H9 (cell line): ENCODE data around the gene CNTD1. TPM values are rescaled to one million over a fixed set of nuclear protein-coding genes. Genes with fewer than 3 reads are reported as not detected.

Experiments used
- DNase-seq: peaks from one replicate; pipeline ENCODE4 v3.0.0-alpha.2; 2017
- H2AFZ ChIP-seq: one replicate; pipeline ENCODE4 v1.6.1; 2013; ENCODE audit warnings: mild to moderate bottlenecking, low read length, control low read depth, moderate library complexity
- H2AK5ac ChIP-seq: 2 replicates; pipeline ENCODE4 v1.6.1; 2013; ENCODE audit warnings: low read length, control low read depth, mixed read lengths; ENCODE audit not compliant: insufficient read length
- H2BK120ac ChIP-seq: one replicate; pipeline ENCODE4 v1.6.1; 2013; ENCODE audit warnings: low read depth, mild to moderate bottlenecking, low read length, control low read depth, inconsistent platforms; ENCODE audit not compliant: poor library complexity, severe bottlenecking
- H2BK12ac ChIP-seq: 2 replicates; pipeline ENCODE4 v1.6.1; 2013; ENCODE audit warnings: low read length, control low read depth, mixed read lengths, low read depth; ENCODE audit not compliant: insufficient read length
- H2BK15ac ChIP-seq: 2 replicates; pipeline ENCODE4 v1.6.1; 2013; ENCODE audit warnings: low read depth, low read length, control low read depth
- H2BK20ac ChIP-seq: one replicate; pipeline ENCODE4 v1.6.1; 2013; ENCODE audit warnings: low read depth, mild to moderate bottlenecking, low read length, control low read depth, inconsistent platforms; ENCODE audit not compliant: poor library complexity, severe bottlenecking
- H2BK5ac ChIP-seq: 2 replicates; pipeline ENCODE4 v1.6.1; 2013; ENCODE audit warnings: low read length, control low read depth, mixed read lengths; ENCODE audit not compliant: insufficient read length
- H3K14ac ChIP-seq: 2 replicates; pipeline ENCODE4 v1.6.1; 2013; ENCODE audit warnings: low read length, control low read depth; ENCODE audit not compliant: insufficient read depth
- H3K18ac ChIP-seq: 2 replicates; pipeline ENCODE4 v1.6.1; 2013; ENCODE audit warnings: low read depth, mild to moderate bottlenecking, mixed read lengths, low read length, control low read depth; ENCODE audit not compliant: insufficient read length
- H3K23ac ChIP-seq: 2 replicates; pipeline ENCODE4 v1.6.1; 2013; ENCODE audit warnings: low read length, control low read depth, mixed read lengths, low read depth; ENCODE audit not compliant: insufficient read length
- H3K23me2 ChIP-seq: 2 replicates; pipeline ENCODE4 v1.6.1; 2013; ENCODE audit warnings: low read depth, mild to moderate bottlenecking, mixed read lengths, low read length, control low read depth; ENCODE audit not compliant: insufficient read length, poor library complexity, severe bottlenecking
- H3K27ac ChIP-seq: 2 replicates; pipeline ENCODE4 v1.5.1; 2013; ENCODE audit warnings: low read length, control low read depth, mixed read lengths, low read depth; ENCODE audit not compliant: insufficient read length
- H3K27me3 ChIP-seq: 2 replicates; pipeline ENCODE4 v1.6.1; 2013; ENCODE audit warnings: low read length, control low read depth, inconsistent platforms; ENCODE audit not compliant: insufficient read depth
- H3K4ac ChIP-seq: 2 replicates; pipeline ENCODE4 v1.6.1; 2013; ENCODE audit warnings: low read depth, mild to moderate bottlenecking, control low read depth, inconsistent platforms, low read length, moderate library complexity
- H3K4me1 ChIP-seq: 2 replicates; pipeline ENCODE4 v1.6.1; 2013; ENCODE audit warnings: low read length, control low read depth, inconsistent platforms; ENCODE audit not compliant: insufficient read depth
- H3K4me2 ChIP-seq: 2 replicates; pipeline ENCODE4 v1.6.1; 2013; ENCODE audit warnings: low read length, control low read depth, mixed read lengths; ENCODE audit not compliant: insufficient read length, insufficient read depth
- H3K56ac ChIP-seq: 2 replicates; pipeline ENCODE4 v1.6.1; 2013; ENCODE audit warnings: low read depth, mild to moderate bottlenecking, mixed read lengths, low read length, control low read depth; ENCODE audit not compliant: insufficient read length
- H3K79me1 ChIP-seq: 2 replicates; pipeline ENCODE4 v1.6.1; 2013; ENCODE audit warnings: low read depth, mild to moderate bottlenecking, moderate library complexity, low read length, control low read depth, inconsistent platforms; ENCODE audit not compliant: insufficient read depth, poor library complexity, severe bottlenecking
- H3K79me2 ChIP-seq: 2 replicates; pipeline ENCODE4 v1.6.1; 2013; ENCODE audit warnings: low read length, control low read depth, inconsistent platforms; ENCODE audit not compliant: insufficient read depth
- H3K9ac ChIP-seq: 2 replicates; pipeline ENCODE4 v1.6.1; 2013; ENCODE audit warnings: low read length, control low read depth, mixed read lengths; ENCODE audit not compliant: insufficient read length; ENCODE audit errors: extremely low read depth
- H3K9me3 ChIP-seq: one replicate; pipeline ENCODE4 v1.6.1; 2013; ENCODE audit warnings: low read depth, low read length, inconsistent platforms; ENCODE audit not compliant: control insufficient read depth
- H3T11ph ChIP-seq: one replicate; pipeline ENCODE4 v1.6.1; 2013; ENCODE audit warnings: mild to moderate bottlenecking, low read length, control low read depth, inconsistent platforms
- H4K20me1 ChIP-seq: one replicate; pipeline ENCODE4 v1.6.1; 2013; ENCODE audit not compliant: control insufficient read depth, insufficient read length, insufficient read depth
- H4K5ac ChIP-seq: 2 replicates; pipeline ENCODE4 v1.6.1; 2013; ENCODE audit warnings: low read depth, mild to moderate bottlenecking, mixed read lengths, low read length, control low read depth; ENCODE audit not compliant: insufficient read length
- H4K8ac ChIP-seq: replicated peaks from 2 replicates; pipeline ENCODE4 v1.6.1; 2013; ENCODE audit warnings: low read length, control low read depth, mixed read lengths, low read depth; ENCODE audit not compliant: insufficient read length
- H4K91ac ChIP-seq: 2 replicates; pipeline ENCODE4 v1.6.1; 2013; ENCODE audit warnings: low read depth, mild to moderate bottlenecking, moderate library complexity, mixed read lengths, low read length, control low read depth; ENCODE audit not compliant: insufficient read length
- H3K27ac Mint-ChIP-seq, 3 experiments: 2 replicates in 2 of 3; 3 replicates in 1 of 3; pipeline ENCODE4 v1.8.0; 2020 to 2021; ENCODE audit warnings: mixed read lengths in 3 of 3, mild to moderate bottlenecking in 1 of 3, moderate library complexity in 1 of 3
- H3K27me3 Mint-ChIP-seq: 2 replicates; pipeline ENCODE4 v1.8.0; 2021; ENCODE audit warnings: low read depth, mild to moderate bottlenecking, moderate library complexity, mixed read lengths
- H3K36me3 Mint-ChIP-seq, 3 experiments: 2 replicates in 2 of 3; 3 replicates in 1 of 3; pipeline ENCODE4 v1.8.0; 2020 to 2021; ENCODE audit warnings: low read depth in 3 of 3, mixed read lengths in 3 of 3; ENCODE audit not compliant: insufficient read depth in 1 of 3
- H3K4me1 Mint-ChIP-seq, 2 experiments: 2 replicates each; pipeline ENCODE4 v1.8.0; 2020; ENCODE audit warnings: mixed read lengths in 2 of 2
- H3K4me3 Mint-ChIP-seq, 2 experiments: 2 replicates in 1 of 2; 3 replicates in 1 of 2; pipeline ENCODE4 v1.8.0; 2020 to 2021; ENCODE audit warnings: mild to moderate bottlenecking in 2 of 2, mixed read lengths in 2 of 2, moderate library complexity in 1 of 2
- H3K9me3 Mint-ChIP-seq, 2 experiments: 2 replicates in 1 of 2; 3 replicates in 1 of 2; pipeline ENCODE4 v1.8.0; 2020; ENCODE audit warnings: mild to moderate bottlenecking in 2 of 2, mixed read lengths in 2 of 2, moderate library complexity in 1 of 2
- WGBS: extraction: QIAGEN DNeasy Blood & Tissue Kit; methylation state at CpG from one replicate; pipeline ENCODE4 v1.1.7; 2013; ENCODE audit warnings: missing lambda C conversion rate, low lambda C conversion rate, mixed read lengths; ENCODE audit not compliant: insufficient read length; ENCODE audit errors: extremely low coverage; 5-methylcytosine and 5-hydroxymethylcytosine counted together
- total RNA-seq: library from RNA; stranded (reverse); gene quantifications from 2 replicates; pipeline ENCODE4 v1.2.1, GENCODE V29; 2021
- TF ChIP-seq, protein P1 (sequence below): fragments of 200-600 bp; sonication (generic); conservative IDR thresholded peaks from 3 replicates; pipeline ENCODE4 v1.8.0; 2021; ENCODE audit warnings: antibody characterized with exemption, mild to moderate bottlenecking

The CNTD1 gene
- total RNA-seq, 1 experiment from 2014 or later = not detected

DNA sequence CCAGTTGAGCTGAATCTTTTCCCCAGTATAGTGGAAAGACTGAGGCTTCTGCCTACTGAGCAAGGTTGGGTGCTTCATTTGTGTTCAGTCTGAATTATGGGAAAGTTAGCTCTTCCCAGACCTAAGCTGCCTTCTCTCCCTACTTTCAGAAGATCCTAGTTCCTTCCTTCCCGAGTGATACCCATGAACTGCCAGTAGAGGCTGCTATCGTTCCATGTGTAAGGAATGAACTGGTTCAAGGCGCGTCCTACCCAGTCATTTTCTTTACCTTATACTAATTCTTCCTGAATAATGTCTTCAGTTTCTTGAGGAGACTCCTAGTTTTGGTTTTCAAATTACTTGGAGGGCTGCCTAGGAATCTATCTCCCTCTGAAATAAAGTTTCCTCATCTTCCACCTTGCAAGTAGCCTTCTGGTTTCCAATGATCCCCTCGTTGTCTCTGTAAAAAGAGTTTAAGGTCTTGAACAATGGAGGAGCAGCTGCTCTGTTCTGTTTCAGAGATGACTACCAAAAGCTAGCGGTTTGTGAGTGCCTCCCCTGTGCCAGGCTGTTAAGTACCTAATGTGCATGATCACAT lies 44.8 kb downstream of the CNTD1 start:
- no peak overlapping the region for H4K8ac ChIP-seq
- H3K9ac ChIP-seq = no peak overlapping the region
- H2BK12ac ChIP-seq = no peak overlapping the region
- H3K23ac ChIP-seq = no peak overlapping the region
- no peaks in the 10 kb centered on the region for H3K9me3 ChIP-seq
- Mint-ChIP-seq H3K36me3 (peaks cover 47 to 73% (median 63%) of the 10 kb centered on the region in 3 experiments; a peak in 6 of 7 replicates), H3K27ac (peak overlapping the region in 1 of 3 experiments; percentile 49; a peak in 1 of 7 replicates), H3K9me3 (no peaks in the 10 kb centered on the region), H3K4me1 (0 out of 4 replicates have a peak, but pooled peaks cover 0 to 2% of the 10 kb centered on the region in 2 experiments), H3K4me3 (no peak overlapping the region; a peak in 1 of 5 replicates), H3K27me3 (no peaks in the 10 kb centered on the region)
- no peak overlapping the region for H3K56ac ChIP-seq
- no peak for DNase-seq
- H3K79me2 ChIP-seq = no peaks in the 10 kb centered on the region
- H3T11ph ChIP-seq = no peak overlapping the region
- no peaks in the 10 kb centered on the region for H4K20me1 ChIP-seq
- no peaks in the 10 kb centered on the region for H3K4me1 ChIP-seq
- no peak overlapping the region for H2BK5ac ChIP-seq
- no peak overlapping the region for H2BK120ac ChIP-seq
- no peak overlapping the region for H4K5ac ChIP-seq
- H3K4me2 ChIP-seq = no peak overlapping the region
- no peak overlapping the region for H2BK20ac ChIP-seq
- no peak overlapping the region for H3K4ac ChIP-seq
- WGBS = no CpG with 5 or more reads among the region's 6 CpGs
- H4K91ac ChIP-seq = no peak overlapping the region
- no peak overlapping the region for H2AK5ac ChIP-seq
- H3K79me1 ChIP-seq = no peaks in the 10 kb centered on the region
- no peaks in the 10 kb centered on the region for H3K27me3 ChIP-seq
- no peak overlapping the region for H3K27ac ChIP-seq
- H3K23me2 ChIP-seq = no peaks in the 10 kb centered on the region
- TF ChIP-seq, protein P1, sequence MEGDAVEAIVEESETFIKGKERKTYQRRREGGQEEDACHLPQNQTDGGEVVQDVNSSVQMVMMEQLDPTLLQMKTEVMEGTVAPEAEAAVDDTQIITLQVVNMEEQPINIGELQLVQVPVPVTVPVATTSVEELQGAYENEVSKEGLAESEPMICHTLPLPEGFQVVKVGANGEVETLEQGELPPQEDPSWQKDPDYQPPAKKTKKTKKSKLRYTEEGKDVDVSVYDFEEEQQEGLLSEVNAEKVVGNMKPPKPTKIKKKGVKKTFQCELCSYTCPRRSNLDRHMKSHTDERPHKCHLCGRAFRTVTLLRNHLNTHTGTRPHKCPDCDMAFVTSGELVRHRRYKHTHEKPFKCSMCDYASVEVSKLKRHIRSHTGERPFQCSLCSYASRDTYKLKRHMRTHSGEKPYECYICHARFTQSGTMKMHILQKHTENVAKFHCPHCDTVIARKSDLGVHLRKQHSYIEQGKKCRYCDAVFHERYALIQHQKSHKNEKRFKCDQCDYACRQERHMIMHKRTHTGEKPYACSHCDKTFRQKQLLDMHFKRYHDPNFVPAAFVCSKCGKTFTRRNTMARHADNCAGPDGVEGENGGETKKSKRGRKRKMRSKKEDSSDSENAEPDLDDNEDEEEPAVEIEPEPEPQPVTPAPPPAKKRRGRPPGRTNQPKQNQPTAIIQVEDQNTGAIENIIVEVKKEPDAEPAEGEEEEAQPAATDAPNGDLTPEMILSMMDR = peak; percentile 94
- no peak overlapping the region for H3K14ac ChIP-seq
- H2AFZ ChIP-seq = no peak overlapping the region
- H3K18ac ChIP-seq = no peak overlapping the region
- H2BK15ac ChIP-seq = no peak overlapping the region
